ENCODE results near the gene PUM2. TPM values are rescaled to one million over a fixed set of nuclear protein-coding genes. Genes with fewer than 3 reads are reported as not detected.

The PUM2 gene
- total and polyA plus RNA-seq, 9 donors, result 40.5 to 69.6 (median 55.2) TPM

GRCh38 chr2:20322527-20323300 is 27.9 kb downstream of the PUM2 start:
- Histone ChIP-seq H3K27ac (ENCODE audit: low read length) (no peak overlapping the region), H3K9me3 (replicated peaks; ENCODE audit: control insufficient read depth, low read depth, low read length) (no peaks in the 10 kb centered on the region), H3K36me3 (ENCODE audit: control insufficient read depth, insufficient read depth, low read length) (peaks cover 22% of the 10 kb centered on the region), H3K4me3 (ENCODE audit: low read length) (no peak overlapping the region), H3K4me1 (ENCODE audit: control insufficient read depth, insufficient read depth, low read length) (no peaks in the 10 kb centered on the region), H3K27me3 (ENCODE audit: control insufficient read depth, insufficient read depth, low read length) (no peaks in the 10 kb centered on the region)
- DNase-seq, result no peak
- WGBS (ENCODE audit: insufficient coverage), result 92% methylated on average over 9 of the region's 11 CpGs

GRCh38 chr2:20317690-20318089 is 33.0 kb downstream of the PUM2 start:
- Histone ChIP-seq H3K4me1 (ENCODE audit: control insufficient read depth, insufficient read depth, low read length) (no peaks in the 10 kb centered on the region), H3K9me3 (replicated peaks; ENCODE audit: control insufficient read depth, low read depth, low read length) (no peaks in the 10 kb centered on the region), H3K27ac (ENCODE audit: low read length) (no peak overlapping the region), H3K36me3 (ENCODE audit: control insufficient read depth, insufficient read depth, low read length) (peaks cover 38% of the 10 kb centered on the region), H3K27me3 (ENCODE audit: control insufficient read depth, insufficient read depth, low read length) (no peaks in the 10 kb centered on the region), H3K4me3 (ENCODE audit: low read length) (no peak overlapping the region)
- no peak for DNase-seq
- 83% methylated on average over 1 of the region's 3 CpGs for WGBS (ENCODE audit: insufficient coverage)

- no peak overlapping the region for H3K4me3 ChIP-seq (ENCODE audit: low read length)
- no peak overlapping the region for H3K27ac ChIP-seq (ENCODE audit: low read length)
- H3K27me3 ChIP-seq (ENCODE audit: control insufficient read depth, insufficient read depth, low read length), result no peaks in the 10 kb centered on the region
- DNase-seq, result no peak
- peaks cover 33% of the 10 kb centered on the region for H3K36me3 ChIP-seq (ENCODE audit: control insufficient read depth, insufficient read depth, low read length)
- H3K9me3 ChIP-seq (replicated peaks; ENCODE audit: control insufficient read depth, low read depth, low read length), result no peaks in the 10 kb centered on the region
- no peaks in the 10 kb centered on the region for H3K4me1 ChIP-seq (ENCODE audit: control insufficient read depth, insufficient read depth, low read length)
- no CpG with 5 or more reads among the region's 1 CpG for WGBS (ENCODE audit: insufficient coverage)
These were observed 33.4 kb downstream of the PUM2 start for GRCh38 chr2:20317197-20317596.

- H3K36me3 ChIP-seq (ENCODE audit: control insufficient read depth, insufficient read depth, low read length), result peaks cover 35% of the 10 kb centered on the region
- DNase-seq, result no peak
- H3K4me1 ChIP-seq (ENCODE audit: control insufficient read depth, insufficient read depth, low read length), result no peaks in the 10 kb centered on the region
- H3K4me3 ChIP-seq (ENCODE audit: low read length), result no peak overlapping the region
- no peaks in the 10 kb centered on the region for H3K27me3 ChIP-seq (ENCODE audit: control insufficient read depth, insufficient read depth, low read length)
- no peaks in the 10 kb centered on the region for H3K9me3 ChIP-seq (replicated peaks; ENCODE audit: control insufficient read depth, low read depth, low read length)
- no peak overlapping the region for H3K27ac ChIP-seq (ENCODE audit: low read length)
- WGBS (ENCODE audit: insufficient coverage), result 88% methylated on average over 1 of the region's 4 CpGs
These were observed 35.8 kb downstream of the PUM2 start for GRCh38 chr2:20314562-20315501.

GRCh38 chr2:20313659-20314058 is 37.0 kb downstream of the PUM2 start:
- no CpG with 5 or more reads among the region's 3 CpGs for WGBS (ENCODE audit: insufficient coverage)
- Histone ChIP-seq H3K4me1 (ENCODE audit: control insufficient read depth, insufficient read depth, low read length) (no peaks in the 10 kb centered on the region), H3K27ac (ENCODE audit: low read length) (no peak overlapping the region), H3K36me3 (ENCODE audit: control insufficient read depth, insufficient read depth, low read length) (peaks cover 34% of the 10 kb centered on the region), H3K27me3 (ENCODE audit: control insufficient read depth, insufficient read depth, low read length) (no peaks in the 10 kb centered on the region), H3K9me3 (replicated peaks; ENCODE audit: control insufficient read depth, low read depth, low read length) (no peaks in the 10 kb centered on the region), H3K4me3 (ENCODE audit: low read length) (no peak overlapping the region)
- no peak for DNase-seq

GRCh38 chr2:20309001-20309400 is 41.6 kb downstream of the PUM2 start:
- H3K4me3 ChIP-seq (ENCODE audit: low read length), result no peak overlapping the region
- H3K36me3 ChIP-seq (ENCODE audit: control insufficient read depth, insufficient read depth, low read length), result peaks cover 18% of the 10 kb centered on the region
- WGBS (ENCODE audit: insufficient coverage), result no CpG with 5 or more reads among the region's 2 CpGs

GRCh38 chr2:20307311-20307710 is 43.3 kb downstream of the PUM2 start:
- H3K27ac ChIP-seq (ENCODE audit: low read length), result no peak overlapping the region
- H3K4me3 ChIP-seq (ENCODE audit: low read length), result no peak overlapping the region
- no peaks in the 10 kb centered on the region for H3K27me3 ChIP-seq (ENCODE audit: control insufficient read depth, insufficient read depth, low read length)
- H3K9me3 ChIP-seq (replicated peaks; ENCODE audit: control insufficient read depth, low read depth, low read length), result no peaks in the 10 kb centered on the region
- H3K4me1 ChIP-seq (ENCODE audit: control insufficient read depth, insufficient read depth, low read length), result no peaks in the 10 kb centered on the region
- H3K36me3 ChIP-seq (ENCODE audit: control insufficient read depth, insufficient read depth, low read length), result peaks cover 18% of the 10 kb centered on the region
- DNase-seq, result no peak

More at GRCh38 chr2:20309001-20309400, 41.6 kb downstream of the PUM2 start:
- Histone ChIP-seq H3K27me3 (ENCODE audit: control insufficient read depth, insufficient read depth, low read length) (no peaks in the 10 kb centered on the region), H3K4me1 (ENCODE audit: control insufficient read depth, insufficient read depth, low read length) (no peaks in the 10 kb centered on the region), H3K9me3 (replicated peaks; ENCODE audit: control insufficient read depth, low read depth, low read length) (no peaks in the 10 kb centered on the region), H3K27ac (ENCODE audit: low read length) (no peak overlapping the region)
- DNase-seq, result no peak

GRCh38 chr2:20304411-20304810 is 46.2 kb downstream of the PUM2 start:
- no peak for DNase-seq
- H3K36me3 ChIP-seq (ENCODE audit: control insufficient read depth, insufficient read depth, low read length), result peaks cover 22% of the 10 kb centered on the region
- no peaks in the 10 kb centered on the region for H3K9me3 ChIP-seq (replicated peaks; ENCODE audit: control insufficient read depth, low read depth, low read length)
- H3K4me3 ChIP-seq (ENCODE audit: low read length), result no peak overlapping the region
- no peak overlapping the region for H3K27ac ChIP-seq (ENCODE audit: low read length)
- no CpG with 5 or more reads among the region's 1 CpG for WGBS (ENCODE audit: insufficient coverage)
- H3K4me1 ChIP-seq (ENCODE audit: control insufficient read depth, insufficient read depth, low read length), result no peaks in the 10 kb centered on the region
- no peaks in the 10 kb centered on the region for H3K27me3 ChIP-seq (ENCODE audit: control insufficient read depth, insufficient read depth, low read length)

- no peak overlapping the region for H3K27ac ChIP-seq (ENCODE audit: low read length)
- H3K4me3 ChIP-seq (ENCODE audit: low read length), result no peak overlapping the region
- DNase-seq, result no peak
- no peaks in the 10 kb centered on the region for H3K9me3 ChIP-seq (replicated peaks; ENCODE audit: control insufficient read depth, low read depth, low read length)
- no peaks in the 10 kb centered on the region for H3K27me3 ChIP-seq (ENCODE audit: control insufficient read depth, insufficient read depth, low read length)
- WGBS (ENCODE audit: insufficient coverage), result no CpG with 5 or more reads among the region's 1 CpG
- H3K4me1 ChIP-seq (ENCODE audit: control insufficient read depth, insufficient read depth, low read length), result no peaks in the 10 kb centered on the region
- H3K36me3 ChIP-seq (ENCODE audit: control insufficient read depth, insufficient read depth, low read length), result peaks cover 27% of the 10 kb centered on the region
These were observed 46.7 kb downstream of the PUM2 start for GRCh38 chr2:20303966-20304365.

- Histone ChIP-seq H3K27me3 (ENCODE audit: control insufficient read depth, insufficient read depth, low read length) (no peaks in the 10 kb centered on the region), H3K36me3 (ENCODE audit: control insufficient read depth, insufficient read depth, low read length) (peaks cover 31% of the 10 kb centered on the region), H3K4me1 (ENCODE audit: control insufficient read depth, insufficient read depth, low read length) (no peaks in the 10 kb centered on the region), H3K27ac (ENCODE audit: low read length) (no peak overlapping the region), H3K4me3 (ENCODE audit: low read length) (no peak overlapping the region), H3K9me3 (replicated peaks; ENCODE audit: control insufficient read depth, low read depth, low read length) (no peaks in the 10 kb centered on the region)
- DNase-seq, result no peak
- 95% methylated on average over 3 of the region's 4 CpGs for WGBS (ENCODE audit: insufficient coverage)
These were observed 48.6 kb downstream of the PUM2 start for GRCh38 chr2:20302019-20302418.
